Ishikawa (cell line): ENCODE measurements around the gene MTA1.

Source experiments
- TEAD4 ChIP-seq: IDR thresholded peaks from 2 replicates; pipeline ENCODE4 v1.6.1; 2012
- TF ChIP-seq, protein P1 (sequence below): IDR thresholded peaks from 2 replicates; pipeline ENCODE4 v1.6.1; 2012; ENCODE audit warnings: low read depth, mild to moderate bottlenecking
- TF ChIP-seq, protein P2 (sequence below): IDR thresholded peaks from 2 replicates; pipeline ENCODE4 v1.6.1; 2012

DNA sequence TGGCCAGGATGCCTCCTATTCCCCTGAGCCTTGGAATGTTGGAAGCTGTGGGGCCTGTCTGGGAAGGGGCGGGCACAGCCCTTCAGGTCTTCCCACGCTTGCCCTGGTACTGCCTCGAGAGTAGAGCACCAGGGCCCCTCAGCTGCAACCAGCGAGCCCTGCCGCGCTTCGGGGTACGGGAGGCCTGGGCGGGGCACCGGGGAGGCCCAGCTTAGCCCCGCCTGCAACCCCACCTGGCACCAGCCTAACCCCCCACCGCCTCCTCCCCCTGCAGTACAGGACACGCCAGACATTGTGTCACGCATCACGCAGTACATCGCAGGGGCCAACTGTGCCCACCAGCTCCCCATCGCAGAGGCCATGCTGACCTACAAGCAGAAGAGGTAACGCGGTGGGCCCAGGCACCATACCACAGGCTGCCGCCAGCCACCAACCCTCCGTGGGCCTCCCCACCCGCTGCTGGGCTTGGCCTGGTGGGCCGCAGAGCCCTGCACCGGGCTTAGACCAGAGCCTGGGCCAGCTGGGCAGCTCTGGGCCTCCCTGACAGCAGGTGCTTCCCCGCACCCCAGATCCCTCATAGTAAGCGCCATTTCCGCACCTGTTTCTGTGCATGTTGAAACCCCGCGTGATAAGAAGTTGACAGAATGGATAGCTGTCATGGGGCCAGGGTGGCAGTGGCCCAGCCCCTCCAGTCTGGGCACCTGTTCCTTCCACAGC lies 34.9 kb upstream of the MTA1 start:
- TF ChIP-seq, protein P1, sequence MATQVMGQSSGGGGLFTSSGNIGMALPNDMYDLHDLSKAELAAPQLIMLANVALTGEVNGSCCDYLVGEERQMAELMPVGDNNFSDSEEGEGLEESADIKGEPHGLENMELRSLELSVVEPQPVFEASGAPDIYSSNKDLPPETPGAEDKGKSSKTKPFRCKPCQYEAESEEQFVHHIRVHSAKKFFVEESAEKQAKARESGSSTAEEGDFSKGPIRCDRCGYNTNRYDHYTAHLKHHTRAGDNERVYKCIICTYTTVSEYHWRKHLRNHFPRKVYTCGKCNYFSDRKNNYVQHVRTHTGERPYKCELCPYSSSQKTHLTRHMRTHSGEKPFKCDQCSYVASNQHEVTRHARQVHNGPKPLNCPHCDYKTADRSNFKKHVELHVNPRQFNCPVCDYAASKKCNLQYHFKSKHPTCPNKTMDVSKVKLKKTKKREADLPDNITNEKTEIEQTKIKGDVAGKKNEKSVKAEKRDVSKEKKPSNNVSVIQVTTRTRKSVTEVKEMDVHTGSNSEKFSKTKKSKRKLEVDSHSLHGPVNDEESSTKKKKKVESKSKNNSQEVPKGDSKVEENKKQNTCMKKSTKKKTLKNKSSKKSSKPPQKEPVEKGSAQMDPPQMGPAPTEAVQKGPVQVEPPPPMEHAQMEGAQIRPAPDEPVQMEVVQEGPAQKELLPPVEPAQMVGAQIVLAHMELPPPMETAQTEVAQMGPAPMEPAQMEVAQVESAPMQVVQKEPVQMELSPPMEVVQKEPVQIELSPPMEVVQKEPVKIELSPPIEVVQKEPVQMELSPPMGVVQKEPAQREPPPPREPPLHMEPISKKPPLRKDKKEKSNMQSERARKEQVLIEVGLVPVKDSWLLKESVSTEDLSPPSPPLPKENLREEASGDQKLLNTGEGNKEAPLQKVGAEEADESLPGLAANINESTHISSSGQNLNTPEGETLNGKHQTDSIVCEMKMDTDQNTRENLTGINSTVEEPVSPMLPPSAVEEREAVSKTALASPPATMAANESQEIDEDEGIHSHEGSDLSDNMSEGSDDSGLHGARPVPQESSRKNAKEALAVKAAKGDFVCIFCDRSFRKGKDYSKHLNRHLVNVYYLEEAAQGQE: no peak
- TF ChIP-seq, protein P2, sequence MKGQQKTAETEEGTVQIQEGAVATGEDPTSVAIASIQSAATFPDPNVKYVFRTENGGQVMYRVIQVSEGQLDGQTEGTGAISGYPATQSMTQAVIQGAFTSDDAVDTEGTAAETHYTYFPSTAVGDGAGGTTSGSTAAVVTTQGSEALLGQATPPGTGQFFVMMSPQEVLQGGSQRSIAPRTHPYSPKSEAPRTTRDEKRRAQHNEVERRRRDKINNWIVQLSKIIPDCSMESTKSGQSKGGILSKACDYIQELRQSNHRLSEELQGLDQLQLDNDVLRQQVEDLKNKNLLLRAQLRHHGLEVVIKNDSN: no peak
- TF ChIP-seq TEAD4: no peak
